ENCODE results near the gene FXYD4. TPM values are rescaled to one million over a fixed set of nuclear protein-coding genes. Genes with fewer than 3 reads are reported as not detected.
"Not testable (repeated sequence)": the region's sequence is repeated elsewhere in the genome, so short reads cannot be mapped to it uniquely, and the experiment has no call there.

Gene FXYD4
- total RNA-seq, 1 experiment from 2014 or later: not detected

DNA sequence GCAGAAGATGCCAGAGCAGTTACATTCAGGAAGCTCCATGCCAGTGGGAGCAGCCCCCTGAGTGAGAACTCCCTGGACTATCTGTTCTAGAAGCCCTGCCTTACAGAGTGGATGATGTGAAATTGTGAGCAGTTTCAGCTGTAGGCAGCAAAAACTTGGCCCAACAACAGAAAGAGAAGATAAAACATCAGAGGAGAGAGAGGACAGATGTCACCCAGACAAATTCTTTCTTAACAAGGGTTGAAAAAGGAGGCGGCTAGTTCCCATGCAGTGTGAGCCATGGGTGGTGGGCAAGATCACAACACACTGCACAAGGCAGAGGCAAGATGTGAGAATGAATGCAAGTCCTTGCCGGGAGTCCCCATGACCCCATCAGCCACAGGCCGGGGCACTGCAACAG, 46.6 kb upstream of the FXYD4 start:
- no TSS peak for BruUV-seq (replicated peaks)
- DNase-seq (ENCODE audit: unreplicated experiment): no peak
- Mint-ChIP-seq H3K27me3 (ENCODE audit: insufficient read depth, unreplicated experiment) (no peaks in the 10 kb centered on the region), H3K4me1 (ENCODE audit: insufficient read depth, unreplicated experiment) (no peaks in the 10 kb centered on the region), H3K27ac (ENCODE audit: low read depth, unreplicated experiment) (no peak overlapping the region), H3K4me3 (ENCODE audit: unreplicated experiment) (no peak overlapping the region), H3K9me3 (ENCODE audit: unreplicated experiment) (no peaks in the 10 kb centered on the region), H3K36me3 (ENCODE audit: insufficient read depth, unreplicated experiment) (no peaks in the 10 kb centered on the region)
- intact Hi-C loops (cut with micrococcal nuclease): no loop called here
- POLR2A ChIA-PET: no interaction called here
- TF ChIP-seq, protein P1, sequence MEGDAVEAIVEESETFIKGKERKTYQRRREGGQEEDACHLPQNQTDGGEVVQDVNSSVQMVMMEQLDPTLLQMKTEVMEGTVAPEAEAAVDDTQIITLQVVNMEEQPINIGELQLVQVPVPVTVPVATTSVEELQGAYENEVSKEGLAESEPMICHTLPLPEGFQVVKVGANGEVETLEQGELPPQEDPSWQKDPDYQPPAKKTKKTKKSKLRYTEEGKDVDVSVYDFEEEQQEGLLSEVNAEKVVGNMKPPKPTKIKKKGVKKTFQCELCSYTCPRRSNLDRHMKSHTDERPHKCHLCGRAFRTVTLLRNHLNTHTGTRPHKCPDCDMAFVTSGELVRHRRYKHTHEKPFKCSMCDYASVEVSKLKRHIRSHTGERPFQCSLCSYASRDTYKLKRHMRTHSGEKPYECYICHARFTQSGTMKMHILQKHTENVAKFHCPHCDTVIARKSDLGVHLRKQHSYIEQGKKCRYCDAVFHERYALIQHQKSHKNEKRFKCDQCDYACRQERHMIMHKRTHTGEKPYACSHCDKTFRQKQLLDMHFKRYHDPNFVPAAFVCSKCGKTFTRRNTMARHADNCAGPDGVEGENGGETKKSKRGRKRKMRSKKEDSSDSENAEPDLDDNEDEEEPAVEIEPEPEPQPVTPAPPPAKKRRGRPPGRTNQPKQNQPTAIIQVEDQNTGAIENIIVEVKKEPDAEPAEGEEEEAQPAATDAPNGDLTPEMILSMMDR (IDR thresholded peaks at IDR 0.05; ENCODE audit: unreplicated experiment): no peak
- CTCF ChIA-PET: interaction anchor here (0.6 to 3.3 kb wide), 2 partner anchors 32 to 1638 kb away, joined by 3 to 17 read pairs; no protein-coding TSS in a partner anchor

DNA sequence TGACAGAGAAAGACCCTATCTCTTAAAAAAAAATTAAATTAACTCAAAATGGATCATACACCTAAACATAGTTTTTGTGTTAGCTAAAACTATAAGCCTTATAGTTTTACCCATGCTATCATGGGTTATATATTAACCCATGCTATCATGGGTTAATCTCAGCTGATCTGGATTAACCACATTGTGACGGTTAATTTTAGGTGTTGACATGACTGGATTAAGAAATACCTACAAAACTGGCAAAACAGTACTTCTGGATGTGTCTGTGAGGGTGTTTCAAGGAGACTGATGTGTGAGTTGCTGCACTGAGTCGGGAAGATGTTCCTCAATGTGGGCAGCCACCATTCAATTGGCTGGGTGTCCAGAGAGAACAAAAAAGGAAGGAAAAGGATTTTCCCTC, 44.3 kb upstream of the FXYD4 start:
- intact Hi-C loops (cut with micrococcal nuclease): no loop called here

DNA sequence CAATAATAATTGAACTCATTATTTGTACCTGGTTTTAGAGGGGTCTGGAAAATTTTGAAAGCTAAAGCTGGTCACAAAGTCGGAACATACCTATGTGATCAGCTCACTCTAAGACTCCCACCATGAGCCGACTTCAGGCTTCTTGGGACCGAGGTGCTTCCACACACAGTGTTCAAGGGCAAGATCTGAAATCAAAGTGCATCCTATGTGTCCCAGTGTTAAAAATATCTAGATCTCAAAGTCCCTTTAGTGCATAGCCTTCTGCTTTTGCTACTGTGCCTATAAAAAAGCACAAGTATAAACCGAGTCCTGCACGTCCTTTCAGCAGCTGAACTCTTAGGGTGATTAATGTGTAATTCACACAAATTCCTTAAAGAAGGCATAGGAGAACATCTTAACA, 43.5 kb upstream of the FXYD4 start:
- H3K4me1 Mint-ChIP-seq (ENCODE audit: insufficient read depth, unreplicated experiment): no peaks in the 10 kb centered on the region
- H3K9me3 Mint-ChIP-seq (ENCODE audit: unreplicated experiment): no peaks in the 10 kb centered on the region
- intact Hi-C loops (cut with micrococcal nuclease): no loop called here
- H3K27ac Mint-ChIP-seq (ENCODE audit: low read depth, unreplicated experiment): no peak overlapping the region
- CTCF ChIA-PET: interaction anchor here (0.8 to 2.3 kb wide), 2 partner anchors 21 to 35 kb away, joined by 3 to 8 read pairs; no protein-coding TSS in a partner anchor
- no peaks in the 10 kb centered on the region for H3K27me3 Mint-ChIP-seq (ENCODE audit: insufficient read depth, unreplicated experiment)
- TF ChIP-seq, protein P1 (IDR thresholded peaks at IDR 0.05; ENCODE audit: unreplicated experiment): no peak
- H3K4me3 Mint-ChIP-seq (ENCODE audit: unreplicated experiment): no peak overlapping the region
- DNase-seq (ENCODE audit: unreplicated experiment): no peak
- no TSS peak for BruUV-seq (replicated peaks)
- H3K36me3 Mint-ChIP-seq (ENCODE audit: insufficient read depth, unreplicated experiment): no peaks in the 10 kb centered on the region
- POLR2A ChIA-PET: no interaction called here

More for the DNA sequence above, 44.3 kb upstream of the FXYD4 start:
- Mint-ChIP-seq H3K36me3 (ENCODE audit: insufficient read depth, unreplicated experiment) (no peaks in the 10 kb centered on the region), H3K27ac (ENCODE audit: low read depth, unreplicated experiment) (no peak overlapping the region), H3K9me3 (ENCODE audit: unreplicated experiment) (no peaks in the 10 kb centered on the region), H3K4me3 (ENCODE audit: unreplicated experiment) (no peak overlapping the region), H3K4me1 (ENCODE audit: insufficient read depth, unreplicated experiment) (no peaks in the 10 kb centered on the region), H3K27me3 (ENCODE audit: insufficient read depth, unreplicated experiment) (no peaks in the 10 kb centered on the region)
- no TSS peak for BruUV-seq (replicated peaks)
- ChIA-PET CTCF (interaction anchor here (0.6 to 2.3 kb wide), 2 partner anchors 34 to 176 kb away, joined by 3 to 8 read pairs; no protein-coding TSS in a partner anchor), POLR2A (no interaction called here)
- no peak for DNase-seq (ENCODE audit: unreplicated experiment)
- TF ChIP-seq, protein P1 (IDR thresholded peaks at IDR 0.05; ENCODE audit: unreplicated experiment): no peak

DNA sequence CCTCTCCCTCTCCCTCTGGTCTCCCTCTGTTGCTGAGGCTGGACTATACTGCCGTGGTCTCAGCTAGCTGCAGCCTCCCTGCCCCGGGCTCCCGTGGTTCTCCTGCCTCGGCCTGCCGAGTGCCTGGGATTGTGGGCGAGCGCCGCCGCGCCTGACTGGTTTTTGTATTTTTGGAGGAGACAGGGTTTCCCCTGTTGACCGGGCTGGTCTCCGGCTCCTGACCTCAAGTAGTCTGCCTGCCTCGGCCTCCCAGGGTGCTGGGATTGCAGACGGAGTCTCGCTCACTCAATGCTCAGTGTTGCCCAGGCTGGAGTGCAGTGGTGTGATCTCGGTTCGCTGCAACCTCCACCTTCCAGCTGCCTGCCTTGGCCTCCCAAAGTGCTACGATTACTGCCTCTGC, 42.6 kb upstream of the FXYD4 start:
- H3K9me3 Mint-ChIP-seq (ENCODE audit: unreplicated experiment); H3K36me3 Mint-ChIP-seq (ENCODE audit: insufficient read depth, unreplicated experiment); POLR2A ChIA-PET; intact Hi-C loops (cut with micrococcal nuclease); H3K4me3 Mint-ChIP-seq (ENCODE audit: unreplicated experiment); H3K27me3 Mint-ChIP-seq (ENCODE audit: insufficient read depth, unreplicated experiment); H3K27ac Mint-ChIP-seq (ENCODE audit: low read depth, unreplicated experiment); H3K4me1 Mint-ChIP-seq (ENCODE audit: insufficient read depth, unreplicated experiment); BruUV-seq (replicated peaks); DNase-seq (ENCODE audit: unreplicated experiment): not testable (repeated sequence)
- CTCF ChIA-PET: interaction anchor here (2.3 kb wide), 1 partner anchor 36 kb away, joined by 8 read pairs; no protein-coding TSS in a partner anchor

GRCh38 chr10:43329246-43329885, 42.1 kb upstream of the FXYD4 start:
- H3K27ac Mint-ChIP-seq (ENCODE audit: low read depth, unreplicated experiment); H3K9me3 Mint-ChIP-seq (ENCODE audit: unreplicated experiment); DNase-seq (ENCODE audit: unreplicated experiment); BruUV-seq (replicated peaks); CTCF ChIA-PET; intact Hi-C loops (cut with micrococcal nuclease); H3K4me1 Mint-ChIP-seq (ENCODE audit: insufficient read depth, unreplicated experiment); H3K4me3 Mint-ChIP-seq (ENCODE audit: unreplicated experiment); H3K27me3 Mint-ChIP-seq (ENCODE audit: insufficient read depth, unreplicated experiment); POLR2A ChIA-PET; H3K36me3 Mint-ChIP-seq (ENCODE audit: insufficient read depth, unreplicated experiment): not testable (repeated sequence)

- POLR2A ChIA-PET; H3K27me3 Mint-ChIP-seq (ENCODE audit: insufficient read depth, unreplicated experiment); H3K27ac Mint-ChIP-seq (ENCODE audit: low read depth, unreplicated experiment); intact Hi-C loops (cut with micrococcal nuclease); H3K36me3 Mint-ChIP-seq (ENCODE audit: insufficient read depth, unreplicated experiment); H3K9me3 Mint-ChIP-seq (ENCODE audit: unreplicated experiment); CTCF ChIA-PET; H3K4me3 Mint-ChIP-seq (ENCODE audit: unreplicated experiment); BruUV-seq (replicated peaks); DNase-seq (ENCODE audit: unreplicated experiment); H3K4me1 Mint-ChIP-seq (ENCODE audit: insufficient read depth, unreplicated experiment): not testable (repeated sequence)
Measured at GRCh38 chr10:43330049-43330823, 41.2 kb upstream of the FXYD4 start.

GRCh38 chr10:43330824-43331127, 40.7 kb upstream of the FXYD4 start:
- DNase-seq (ENCODE audit: unreplicated experiment); H3K4me1 Mint-ChIP-seq (ENCODE audit: insufficient read depth, unreplicated experiment); POLR2A ChIA-PET; intact Hi-C loops (cut with micrococcal nuclease); H3K27me3 Mint-ChIP-seq (ENCODE audit: insufficient read depth, unreplicated experiment); CTCF ChIA-PET; H3K9me3 Mint-ChIP-seq (ENCODE audit: unreplicated experiment); BruUV-seq (replicated peaks); H3K27ac Mint-ChIP-seq (ENCODE audit: low read depth, unreplicated experiment); H3K4me3 Mint-ChIP-seq (ENCODE audit: unreplicated experiment); H3K36me3 Mint-ChIP-seq (ENCODE audit: insufficient read depth, unreplicated experiment): not testable (repeated sequence)

Measured in MCF 10A (cell line).